ENCODE data around the gene DUOXA1. TPM values are rescaled to one million over a fixed set of nuclear protein-coding genes. Genes with fewer than 3 reads are reported as not detected.

The DUOXA1 gene
- total and polyA plus RNA-seq, 2 experiments from 2014 or later: not detected

DNA sequence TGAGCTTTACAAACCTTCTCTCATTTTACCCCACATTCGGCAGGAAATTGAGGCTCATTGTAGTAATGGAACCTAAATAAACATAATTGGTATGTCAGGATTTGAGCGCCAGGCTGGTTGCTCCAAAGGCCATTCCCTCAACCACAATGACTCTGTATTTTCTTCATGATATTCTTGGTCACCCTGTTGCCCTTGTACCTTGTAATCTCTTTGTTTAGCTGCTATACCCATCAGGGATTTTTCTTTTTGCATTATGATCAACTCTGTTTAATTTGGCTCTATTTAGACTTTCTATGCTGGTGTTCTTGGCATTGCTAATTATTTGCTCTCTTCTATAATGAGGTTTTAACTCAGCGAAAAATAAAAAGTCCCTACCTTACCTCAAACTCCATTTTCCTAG, 45.5 kb downstream of the DUOXA1 start (continued):
- TF ChIP-seq ZNF462 (CRISPR knock-in tag; IDR thresholded peaks at IDR 0.05) (no peak), NANOG (IDR thresholded peaks at IDR 0.05; ENCODE audit: borderline replicate concordance) (no peak), POLR2AphosphoS5 (IDR thresholded peaks at IDR 0.05; ENCODE audit: low read depth) (no peak), EZH2 (IDR thresholded peaks at IDR 0.05; ENCODE audit: low read depth, unreplicated experiment) (no peak), STAT1 (IDR thresholded peaks at IDR 0.05; ENCODE audit: unreplicated experiment) (no peak), EZH2phosphoT487 (IDR thresholded peaks at IDR 0.05; ENCODE audit: unreplicated experiment) (no peak)
- TF ChIP-seq, protein P1, sequence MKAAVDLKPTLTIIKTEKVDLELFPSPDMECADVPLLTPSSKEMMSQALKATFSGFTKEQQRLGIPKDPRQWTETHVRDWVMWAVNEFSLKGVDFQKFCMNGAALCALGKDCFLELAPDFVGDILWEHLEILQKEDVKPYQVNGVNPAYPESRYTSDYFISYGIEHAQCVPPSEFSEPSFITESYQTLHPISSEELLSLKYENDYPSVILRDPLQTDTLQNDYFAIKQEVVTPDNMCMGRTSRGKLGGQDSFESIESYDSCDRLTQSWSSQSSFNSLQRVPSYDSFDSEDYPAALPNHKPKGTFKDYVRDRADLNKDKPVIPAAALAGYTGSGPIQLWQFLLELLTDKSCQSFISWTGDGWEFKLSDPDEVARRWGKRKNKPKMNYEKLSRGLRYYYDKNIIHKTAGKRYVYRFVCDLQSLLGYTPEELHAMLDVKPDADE (IDR thresholded peaks at IDR 0.05): no peak

DNA sequence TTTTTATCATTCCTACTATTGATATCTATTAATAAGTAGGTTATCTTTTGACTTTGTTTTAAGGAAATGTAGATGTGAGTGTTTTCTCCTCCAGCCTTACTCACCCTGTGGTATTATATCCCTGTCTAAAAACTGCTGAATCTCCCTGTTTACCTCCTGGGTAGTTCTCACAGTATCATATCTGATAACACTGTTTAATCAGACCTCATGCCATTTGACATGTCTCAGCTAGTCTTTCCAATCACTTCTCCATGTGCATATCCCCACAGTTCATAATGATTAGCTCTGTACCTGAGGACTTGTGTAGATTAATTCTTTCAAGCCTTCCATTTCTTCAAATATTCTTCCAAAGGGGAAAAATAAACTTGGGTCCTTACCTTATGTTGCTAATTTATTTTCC, 46.5 kb downstream of the DUOXA1 start:
- H3K4me1 Mint-ChIP-seq: no peaks in the 10 kb centered on the region
- TF ChIP-seq POLR2AphosphoS5 (IDR thresholded peaks at IDR 0.05; ENCODE audit: low read depth) (no peak), NANOG (IDR thresholded peaks at IDR 0.05; ENCODE audit: borderline replicate concordance) (no peak), ZNF114 (CRISPR knock-in tag; IDR thresholded peaks at IDR 0.05) (no peak), CTCF (conservative IDR thresholded peaks at IDR 0.05; ENCODE audit: low read depth in 2 of 2) (no peak), EZH2phosphoT487 (IDR thresholded peaks at IDR 0.05; ENCODE audit: unreplicated experiment) (no peak), EZH2 (IDR thresholded peaks at IDR 0.05; ENCODE audit: low read depth, unreplicated experiment) (no peak), STAT1 (IDR thresholded peaks at IDR 0.05; ENCODE audit: unreplicated experiment) (no peak), ZNF331 (CRISPR knock-in tag; IDR thresholded peaks at IDR 0.05; ENCODE audit: low read depth) (no peak)
- TF ChIP-seq, protein P1 (IDR thresholded peaks at IDR 0.05): no peak
- TF ChIP-seq, protein P2, sequence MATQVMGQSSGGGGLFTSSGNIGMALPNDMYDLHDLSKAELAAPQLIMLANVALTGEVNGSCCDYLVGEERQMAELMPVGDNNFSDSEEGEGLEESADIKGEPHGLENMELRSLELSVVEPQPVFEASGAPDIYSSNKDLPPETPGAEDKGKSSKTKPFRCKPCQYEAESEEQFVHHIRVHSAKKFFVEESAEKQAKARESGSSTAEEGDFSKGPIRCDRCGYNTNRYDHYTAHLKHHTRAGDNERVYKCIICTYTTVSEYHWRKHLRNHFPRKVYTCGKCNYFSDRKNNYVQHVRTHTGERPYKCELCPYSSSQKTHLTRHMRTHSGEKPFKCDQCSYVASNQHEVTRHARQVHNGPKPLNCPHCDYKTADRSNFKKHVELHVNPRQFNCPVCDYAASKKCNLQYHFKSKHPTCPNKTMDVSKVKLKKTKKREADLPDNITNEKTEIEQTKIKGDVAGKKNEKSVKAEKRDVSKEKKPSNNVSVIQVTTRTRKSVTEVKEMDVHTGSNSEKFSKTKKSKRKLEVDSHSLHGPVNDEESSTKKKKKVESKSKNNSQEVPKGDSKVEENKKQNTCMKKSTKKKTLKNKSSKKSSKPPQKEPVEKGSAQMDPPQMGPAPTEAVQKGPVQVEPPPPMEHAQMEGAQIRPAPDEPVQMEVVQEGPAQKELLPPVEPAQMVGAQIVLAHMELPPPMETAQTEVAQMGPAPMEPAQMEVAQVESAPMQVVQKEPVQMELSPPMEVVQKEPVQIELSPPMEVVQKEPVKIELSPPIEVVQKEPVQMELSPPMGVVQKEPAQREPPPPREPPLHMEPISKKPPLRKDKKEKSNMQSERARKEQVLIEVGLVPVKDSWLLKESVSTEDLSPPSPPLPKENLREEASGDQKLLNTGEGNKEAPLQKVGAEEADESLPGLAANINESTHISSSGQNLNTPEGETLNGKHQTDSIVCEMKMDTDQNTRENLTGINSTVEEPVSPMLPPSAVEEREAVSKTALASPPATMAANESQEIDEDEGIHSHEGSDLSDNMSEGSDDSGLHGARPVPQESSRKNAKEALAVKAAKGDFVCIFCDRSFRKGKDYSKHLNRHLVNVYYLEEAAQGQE (IDR thresholded peaks at IDR 0.05; ENCODE audit: unreplicated experiment): no peak

More for the DNA sequence above, 46.5 kb downstream of the DUOXA1 start:
- ATAC-seq: no peak
- Mint-ChIP-seq H3K27ac (no peak overlapping the region), H3K36me3 (ENCODE audit: low read depth) (no peaks in the 10 kb centered on the region), H3K27me3 (ENCODE audit: insufficient read depth, low read depth, poor library complexity) (peaks cover 1% of the 10 kb centered on the region), H3K9me3 (no peaks in the 10 kb centered on the region), H3K4me3 (no peak overlapping the region)
- Histone ChIP-seq H3K27ac (ENCODE audit: low read depth) (no peak overlapping the region), H4K20me1 (replicated peaks; ENCODE audit: insufficient read depth) (no peaks in the 10 kb centered on the region), H3K36me3 (ENCODE audit: insufficient read depth) (no peaks in the 10 kb centered on the region), H3K4me3 (no peak overlapping the region), H3K79me2 (replicated peaks; ENCODE audit: insufficient read depth) (no peaks in the 10 kb centered on the region), H3K27me3 (ENCODE audit: insufficient read depth) (no peaks in the 10 kb centered on the region), H2AFZ (peak overlapping the region; percentile 69), H3F3A (replicated peaks; ENCODE audit: low read depth) (no peaks in the 10 kb centered on the region), H3K4me1 (ENCODE audit: insufficient read depth) (no peaks in the 10 kb centered on the region), H3K4me2 (no peak overlapping the region), H3K9me2 (ENCODE audit: insufficient read depth) (no peaks in the 10 kb centered on the region)
- DNase-seq (ENCODE audit: low spot score): no peak
